ENCODE measurements around the gene TAF13. TPM values are rescaled to one million over a fixed set of nuclear protein-coding genes. Genes with fewer than 3 reads are reported as not detected.

The TAF13 gene
- total RNA-seq, 1 experiment from 2014 or later = 27.3 TPM

DNA sequence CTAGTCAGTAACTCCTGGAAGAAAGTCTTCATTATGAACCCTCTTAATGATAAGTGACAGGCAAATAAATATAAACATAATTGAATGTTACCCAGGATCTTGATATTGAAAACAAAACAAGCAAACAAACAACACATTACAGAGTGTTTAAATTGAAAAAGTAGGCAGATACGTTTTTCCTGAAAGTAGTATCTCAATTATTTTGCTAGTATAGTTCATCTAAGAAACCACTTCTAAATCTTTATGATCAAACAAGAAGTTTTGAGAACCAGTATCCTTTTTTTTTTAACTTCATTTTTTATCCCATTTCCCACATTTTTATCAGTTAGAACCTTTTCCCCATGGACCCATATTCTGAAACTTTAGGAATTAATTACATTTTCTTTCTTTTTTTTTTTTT lies 30.2 kb downstream of the TAF13 start:
- no peak overlapping the region for H3K4me3 ChIP-seq (replicated peaks in 1 of 2; ENCODE audit: low read depth in 1 of 2, low read length in 2 of 2)
- H3K27ac ChIP-seq (ENCODE audit: low read depth, low read length) = no peak overlapping the region
- POLR2A ChIA-PET = interaction anchor here (0.6 to 1.2 kb wide), 2 partner anchors 31 to 353 kb away, joined by 3 to 4 read pairs; partner anchors contain the start of gene TAF13
- no peak for DNase-seq (ENCODE audit: low read depth, low spot score)
- no peaks in the 10 kb centered on the region for H4K20me1 ChIP-seq (ENCODE audit: insufficient read depth)
- intact Hi-C loops (cut with micrococcal nuclease) = no loop called here
- no peak for ATAC-seq
- H3K9me3 ChIP-seq (ENCODE audit: control insufficient read depth in 1 of 2, insufficient read depth in 1 of 2, low read depth in 1 of 2, low read length in 2 of 2) = no peaks in the 10 kb centered on the region
- RAD21 ChIA-PET (ENCODE audit: low non-redundant PET in 1 of 2, low total read pairs in 2 of 2, uncharacterized antibody in 2 of 2, unreplicated experiment in 2 of 2) = no interaction called here
- no peak overlapping the region for H3K9ac ChIP-seq (ENCODE audit: low read length)
- H3K27me3 ChIP-seq (ENCODE audit: insufficient read depth, low read length) = no peaks in the 10 kb centered on the region
- H3K9me2 ChIP-seq (ENCODE audit: insufficient read depth) = no peaks in the 10 kb centered on the region
- H3K4me2 ChIP-seq (ENCODE audit: low read length) = no peak overlapping the region
- no TSS peak for BruUV-seq (replicated peaks)
- H3K4me1 ChIP-seq (ENCODE audit: control insufficient read depth in 1 of 2, insufficient read depth in 2 of 2, low read length in 2 of 2) = peaks cover 3 to 8% of the 10 kb centered on the region in 2 experiments; a peak in 3 of 4 replicates
- CTCF ChIA-PET = no interaction called here
- peaks cover 2% of the 10 kb centered on the region for H3K79me2 ChIP-seq (ENCODE audit: insufficient read depth, low read length)
- no peak overlapping the region for H2AFZ ChIP-seq (ENCODE audit: low read depth, low read length, poor library complexity, severe bottlenecking)
- TF ChIP-seq, protein P1, sequence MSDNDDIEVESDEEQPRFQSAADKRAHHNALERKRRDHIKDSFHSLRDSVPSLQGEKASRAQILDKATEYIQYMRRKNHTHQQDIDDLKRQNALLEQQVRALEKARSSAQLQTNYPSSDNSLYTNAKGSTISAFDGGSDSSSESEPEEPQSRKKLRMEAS (IDR thresholded peaks at IDR 0.05) = no peak
- TF ChIP-seq POLR2AphosphoS5 (IDR thresholded peaks at IDR 0.05; ENCODE audit: low read depth, low read length) = no peak
- no peaks in the 10 kb centered on the region for H3K36me3 ChIP-seq (ENCODE audit: control insufficient read depth in 1 of 2, insufficient read depth in 2 of 2, low read length in 2 of 2)

- BruUV-seq (replicated peaks) = no TSS peak
- TF ChIP-seq ZNF274 (IDR thresholded peaks at IDR 0.05; ENCODE audit: low read depth, low read length) = no peak
- TF ChIP-seq RAD21 (IDR thresholded peaks at IDR 0.05; ENCODE audit: low read depth) = no peak
- TF ChIP-seq EZH2phosphoT487 (IDR thresholded peaks at IDR 0.05; ENCODE audit: borderline replicate concordance) = no peak
- TF ChIP-seq YY1 (IDR thresholded peaks at IDR 0.05; ENCODE audit: extremely low read depth, insufficient replicate concordance, low read depth, low read length) = peak; percentile 63
- peak; percentile 50; the same call in 1 of the 2 replicates for TF ChIP-seq ZFX (IDR thresholded peaks at IDR 0.05)
- no peak for TF ChIP-seq JUND (IDR thresholded peaks at IDR 0.05)
- peak; percentile 85 for TF ChIP-seq POLR2A (IDR thresholded peaks at IDR 0.05; ENCODE audit: borderline replicate concordance, extremely low read depth, insufficient read depth, insufficient read length)
- TF ChIP-seq ZBTB33 (IDR thresholded peaks at IDR 0.05; ENCODE audit: extremely low read depth, insufficient replicate concordance, low read length) = peak; percentile 34
- peak; percentile 88 for TF ChIP-seq SIN3A (IDR thresholded peaks at IDR 0.05; ENCODE audit: low read depth)
- TF ChIP-seq POLR2AphosphoS5 (IDR thresholded peaks at IDR 0.05; ENCODE audit: low read depth, low read length) = peak; percentile 99
- TF ChIP-seq, protein P1 (IDR thresholded peaks at IDR 0.05) = peak; percentile 60; the same call in 1 of the 2 replicates
- H3K9me3 ChIP-seq (ENCODE audit: control insufficient read depth in 1 of 2, insufficient read depth in 1 of 2, low read depth in 1 of 2, low read length in 2 of 2) = no peaks in the 10 kb centered on the region
- H3K27me3 ChIP-seq (ENCODE audit: insufficient read depth, low read length) = no peaks in the 10 kb centered on the region
- intact Hi-C loops (cut with micrococcal nuclease) = no loop called here
- CTCF ChIA-PET = interaction anchor here (1.0 to 1.5 kb wide), 3 partner anchors 14 to 490 kb away, joined by 3 to 5 read pairs (median 4); no protein-coding TSS in a partner anchor
- RAD21 ChIA-PET (ENCODE audit: low non-redundant PET in 1 of 2, low total read pairs in 2 of 2, uncharacterized antibody in 2 of 2, unreplicated experiment in 2 of 2) = interaction anchor here in 1 of 2 experiments (0.6 to 1.0 kb wide), 2 partner anchors 34 to 504 kb away, joined by 3 read pairs; partner anchors contain the start of gene TAF13
- peak within 1 kb of the TSS; percentile 99 for H3K4me2 ChIP-seq (ENCODE audit: low read length)
- H4K20me1 ChIP-seq (ENCODE audit: insufficient read depth) = no peaks in the 10 kb centered on the region
- DNase-seq (ENCODE audit: low read depth, low spot score) = peak; percentile 90
- H3K4me3 ChIP-seq (replicated peaks in 1 of 2; ENCODE audit: low read depth in 1 of 2, low read length in 2 of 2) = peak within 1 kb of the TSS; percentile 87 to 97
- H3K36me3 ChIP-seq (ENCODE audit: control insufficient read depth in 1 of 2, insufficient read depth in 2 of 2, low read length in 2 of 2) = no peaks in the 10 kb centered on the region
- H3K9ac ChIP-seq (ENCODE audit: low read length) = peak within 1 kb of the TSS; percentile 78
- no peaks in the 10 kb centered on the region for H3K9me2 ChIP-seq (ENCODE audit: insufficient read depth)
- peak; percentile 98 for ATAC-seq
- H3K79me2 ChIP-seq (ENCODE audit: insufficient read depth, low read length) = peaks cover 11% of the 10 kb centered on the region
- H3K4me1 ChIP-seq (ENCODE audit: control insufficient read depth in 1 of 2, insufficient read depth in 2 of 2, low read length in 2 of 2) = peaks cover 3 to 15% of the 10 kb centered on the region in 2 experiments; a peak in 3 of 4 replicates
- H3K27ac ChIP-seq (ENCODE audit: low read depth, low read length) = peak within 1 kb of the TSS; percentile 64
- H2AFZ ChIP-seq (ENCODE audit: low read depth, low read length, poor library complexity, severe bottlenecking) = peak within 1 kb of the TSS; percentile 99
- POLR2A ChIA-PET = interaction anchor here (0.6 to 1.7 kb wide), 8 partner anchors 11 to 81 kb away, joined by 3 to 12 read pairs (median 4); partner anchors contain the start of gene TAF13
Observed at GRCh38 chr1:109041621-109042468, 34.0 kb downstream of the TAF13 start, which contains the start of gene WDR47. TSS of gene WDR47 (minus strand) at chr1:109042102. CDS start at chr1:109023512, 18,590 bp downstream.
